Measurements from ENCODE around the gene POMGNT1. TPM values are rescaled to one million over a fixed set of nuclear protein-coding genes. Genes with fewer than 3 reads are reported as not detected.

The POMGNT1 gene
- total and polyA plus RNA-seq, 2 donors (not counting 3 experiments of a cell fraction or from before 2014, with no cell fraction given) = 64.4 to 67.5 TPM

GRCh38 chr1:46203738-46204405 is 5.6 kb upstream of the POMGNT1 start:
- peak overlapping the region; percentile 79 for H3K4me2 ChIP-seq (ENCODE audit: insufficient read depth, low read length)
- ChIA-PET CTCF (interaction anchor here (0.6 to 3.4 kb wide), 5 partner anchors 15 to 22 kb away, joined by 3 to 32 read pairs (median 3); no protein-coding TSS in a partner anchor), POLR2A (interaction anchor here (1.1 kb wide), 1 partner anchor 71 kb away, joined by 3 read pairs; the partner anchor contains the start of gene PIK3R3)
- H2AFZ ChIP-seq (ENCODE audit: low read depth, low read length) = peak overlapping the region; percentile 98
- H3K27ac ChIP-seq (ENCODE audit: insufficient read depth, low read depth, low read length) = no peak overlapping the region
- peak overlapping the region; percentile 39 for H3K9ac ChIP-seq (replicated peaks; ENCODE audit: extremely low read depth, insufficient read depth, low read length)
- H3K79me2 ChIP-seq (ENCODE audit: control insufficient read depth, insufficient read depth, low read length) = no peaks in the 10 kb centered on the region
- no peaks in the 10 kb centered on the region for H3K36me3 ChIP-seq (ENCODE audit: control insufficient read depth in 2 of 2, extremely low read depth in 1 of 2, insufficient read depth in 2 of 2, low read length in 2 of 2)
- no peaks in the 10 kb centered on the region for H3K9me1 ChIP-seq (replicated peaks; ENCODE audit: control insufficient read depth, extremely low read depth, insufficient read depth, low read length)
- no peaks in the 10 kb centered on the region for H4K20me1 ChIP-seq (replicated peaks; ENCODE audit: control insufficient read depth, extremely low read depth, insufficient read depth, low read length)
- BruUV-seq (replicated peaks) = no TSS peak
- dilution Hi-C loops (cut with MboI; ENCODE audit: extremely low pct_ligation_motif_present, low sequenced_read_pairs) (no loop called here), intact Hi-C loops (cut with micrococcal nuclease) (loop anchor here (1.0 kb wide), 1 partner anchor 25 kb away; no protein-coding TSS in a partner anchor)
- H3K4me3 ChIP-seq (replicated peaks in 1 of 3; ENCODE audit: insufficient read depth in 1 of 3, low read depth in 1 of 3, low read length in 3 of 3) = peak overlapping the region; percentile 65 to 90 (median 80)
- no peaks in the 10 kb centered on the region for H3K27me3 ChIP-seq (ENCODE audit: control insufficient read depth in 2 of 2, insufficient read depth in 2 of 2, low read length in 2 of 2)
- TF ChIP-seq, protein P1, sequence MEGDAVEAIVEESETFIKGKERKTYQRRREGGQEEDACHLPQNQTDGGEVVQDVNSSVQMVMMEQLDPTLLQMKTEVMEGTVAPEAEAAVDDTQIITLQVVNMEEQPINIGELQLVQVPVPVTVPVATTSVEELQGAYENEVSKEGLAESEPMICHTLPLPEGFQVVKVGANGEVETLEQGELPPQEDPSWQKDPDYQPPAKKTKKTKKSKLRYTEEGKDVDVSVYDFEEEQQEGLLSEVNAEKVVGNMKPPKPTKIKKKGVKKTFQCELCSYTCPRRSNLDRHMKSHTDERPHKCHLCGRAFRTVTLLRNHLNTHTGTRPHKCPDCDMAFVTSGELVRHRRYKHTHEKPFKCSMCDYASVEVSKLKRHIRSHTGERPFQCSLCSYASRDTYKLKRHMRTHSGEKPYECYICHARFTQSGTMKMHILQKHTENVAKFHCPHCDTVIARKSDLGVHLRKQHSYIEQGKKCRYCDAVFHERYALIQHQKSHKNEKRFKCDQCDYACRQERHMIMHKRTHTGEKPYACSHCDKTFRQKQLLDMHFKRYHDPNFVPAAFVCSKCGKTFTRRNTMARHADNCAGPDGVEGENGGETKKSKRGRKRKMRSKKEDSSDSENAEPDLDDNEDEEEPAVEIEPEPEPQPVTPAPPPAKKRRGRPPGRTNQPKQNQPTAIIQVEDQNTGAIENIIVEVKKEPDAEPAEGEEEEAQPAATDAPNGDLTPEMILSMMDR (IDR thresholded peaks at IDR 0.05; ENCODE audit: extremely low read depth in 1 of 2, insufficient read depth in 1 of 2, low read depth in 1 of 2, low read length in 2 of 2) = no peak
- TF ChIP-seq FOS (IDR thresholded peaks at IDR 0.05; ENCODE audit: borderline replicate concordance, insufficient read depth, low read length) = no peak
- no peak for TF ChIP-seq POLR2A (IDR thresholded peaks at IDR 0.05; ENCODE audit: low read depth, low read length)
- H3K9me3 ChIP-seq (replicated peaks; ENCODE audit: control insufficient read depth, insufficient read depth, low read length) = no peaks in the 10 kb centered on the region
- DNase-seq (ENCODE audit: low read depth, low spot score) = peak; percentile 7
- peaks cover 8% of the 10 kb centered on the region for H3K4me1 ChIP-seq (ENCODE audit: control insufficient read depth, extremely low read depth, insufficient read depth, low read length)
- FAIRE-seq = peak; percentile 42

- dilution Hi-C loops (cut with MboI; ENCODE audit: extremely low pct_ligation_motif_present, low sequenced_read_pairs) = loop anchor here (25.0 kb wide), 1 partner anchor 162 kb away; no protein-coding TSS in a partner anchor
- Histone ChIP-seq H3K36me3 (ENCODE audit: control insufficient read depth in 2 of 2, extremely low read depth in 1 of 2, insufficient read depth in 2 of 2, low read length in 2 of 2) (no peaks in the 10 kb centered on the region), H3K79me2 (ENCODE audit: control insufficient read depth, insufficient read depth, low read length) (no peaks in the 10 kb centered on the region), H2AFZ (ENCODE audit: low read depth, low read length) (no peak overlapping the region), H3K4me2 (ENCODE audit: insufficient read depth, low read length) (no peak overlapping the region), H4K20me1 (replicated peaks; ENCODE audit: control insufficient read depth, extremely low read depth, insufficient read depth, low read length) (no peaks in the 10 kb centered on the region), H3K9me1 (replicated peaks; ENCODE audit: control insufficient read depth, extremely low read depth, insufficient read depth, low read length) (no peaks in the 10 kb centered on the region), H3K9ac (replicated peaks; ENCODE audit: extremely low read depth, insufficient read depth, low read length) (no peak overlapping the region), H3K4me1 (ENCODE audit: control insufficient read depth, extremely low read depth, insufficient read depth, low read length) (peaks cover 15% of the 10 kb centered on the region), H3K27ac (ENCODE audit: insufficient read depth, low read depth, low read length) (no peak overlapping the region), H3K27me3 (ENCODE audit: control insufficient read depth in 2 of 2, insufficient read depth in 2 of 2, low read length in 2 of 2) (no peaks in the 10 kb centered on the region), H3K9me3 (replicated peaks; ENCODE audit: control insufficient read depth, insufficient read depth, low read length) (no peaks in the 10 kb centered on the region), H3K4me3 (replicated peaks in 1 of 3; ENCODE audit: insufficient read depth in 1 of 3, low read depth in 1 of 3, low read length in 3 of 3) (no peak overlapping the region)
- no peak for TF ChIP-seq EZH2 (IDR thresholded peaks at IDR 0.05; ENCODE audit: borderline replicate concordance, low read depth, low read length, severe bottlenecking)
- no peak for TF ChIP-seq GATA2 (IDR thresholded peaks at IDR 0.05; ENCODE audit: insufficient read depth, insufficient read length, low read depth, low read length)
- TF ChIP-seq MAX (IDR thresholded peaks at IDR 0.05; ENCODE audit: insufficient read depth, insufficient read length) = no peak
- TF ChIP-seq POLR2AphosphoS5 (IDR thresholded peaks at IDR 0.05; ENCODE audit: insufficient read depth, low read depth, low read length) = no peak
- no peak for TF ChIP-seq MYC (IDR thresholded peaks at IDR 0.05; ENCODE audit: low read depth, low read length)
- no peak for TF ChIP-seq FOS (IDR thresholded peaks at IDR 0.05; ENCODE audit: borderline replicate concordance, insufficient read depth, low read length)
- TF ChIP-seq JUN (IDR thresholded peaks at IDR 0.05; ENCODE audit: borderline replicate concordance, insufficient read depth, insufficient read length, low read depth) = no peak
- no peak for TF ChIP-seq POLR2A (IDR thresholded peaks at IDR 0.05; ENCODE audit: low read depth, low read length)
- TF ChIP-seq, protein P1 (IDR thresholded peaks at IDR 0.05; ENCODE audit: extremely low read depth in 1 of 2, insufficient read depth in 1 of 2, low read depth in 1 of 2, low read length in 2 of 2) = no peak
- CTCF ChIA-PET = interaction anchor here (1.9 to 6.4 kb wide), 2 partner anchors 16 to 25 kb away, joined by 7 to 35 read pairs; no protein-coding TSS in a partner anchor
- no TSS peak for BruUV-seq (replicated peaks)
- peak; percentile 35 for FAIRE-seq
- intact Hi-C loops (cut with micrococcal nuclease) = no loop called here
- DNase-seq (ENCODE audit: low read depth, low spot score) = no peak
- POLR2A ChIA-PET = no interaction called here
Observed at GRCh38 chr1:46199233-46199749, 1.1 kb upstream of the POMGNT1 start.
